HG03469 (cell line): ENCODE measurements around the gene UIMC1.

Experiments
- ATAC-seq: cut with Tn5 transposase; IDR thresholded peaks from one replicate; pipeline ENCODE4 v1.9.1; 2021; ENCODE audit warnings: mild to moderate bottlenecking, moderate library complexity, moderate number of reproducible peaks; ENCODE audit not compliant: unreplicated experiment

Gene UIMC1

DNA sequence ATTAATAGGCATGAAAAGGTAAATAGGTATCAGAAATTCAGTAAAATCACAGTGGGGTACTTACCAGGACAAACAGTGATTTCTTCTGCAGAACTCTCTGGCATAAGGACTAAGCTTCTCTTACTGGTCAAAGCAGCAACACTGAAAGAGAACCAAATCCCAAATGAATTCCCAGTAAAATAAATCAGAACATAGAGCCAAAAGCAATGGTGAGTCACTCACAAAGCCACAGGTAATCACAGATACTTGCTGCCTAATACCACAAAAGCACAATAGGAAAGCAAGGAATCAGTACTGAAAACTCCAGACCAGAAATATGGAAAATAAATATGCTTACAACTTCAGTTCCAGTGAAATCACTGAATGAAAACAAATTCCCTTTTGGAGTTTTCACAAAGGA is 50.7 kb downstream of the UIMC1 start:
- ATAC-seq, result no peak

DNA sequence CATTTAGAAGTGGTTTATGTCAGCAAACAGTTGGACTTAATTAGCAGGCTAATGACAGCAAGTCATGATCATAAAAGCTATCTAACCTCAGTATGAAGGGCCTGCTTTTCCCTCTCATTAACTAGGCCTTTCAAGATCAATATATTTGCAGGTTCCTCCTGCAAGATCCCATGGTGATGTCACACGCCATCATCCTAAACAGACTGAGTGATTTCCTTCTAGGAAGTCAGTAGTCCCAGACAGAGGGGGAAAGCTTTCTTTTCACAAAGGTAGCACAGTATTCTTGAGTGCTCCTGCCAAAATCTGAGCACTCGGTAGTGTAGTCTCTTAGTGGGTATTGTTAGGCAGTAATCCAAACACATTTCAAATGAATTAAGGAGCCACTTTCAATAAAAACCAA is 52.5 kb downstream of the UIMC1 start:
- no peak for ATAC-seq

GRCh38 chr5:176952531-176953193 is 53.9 kb downstream of the UIMC1 start:
- no peak for ATAC-seq

DNA sequence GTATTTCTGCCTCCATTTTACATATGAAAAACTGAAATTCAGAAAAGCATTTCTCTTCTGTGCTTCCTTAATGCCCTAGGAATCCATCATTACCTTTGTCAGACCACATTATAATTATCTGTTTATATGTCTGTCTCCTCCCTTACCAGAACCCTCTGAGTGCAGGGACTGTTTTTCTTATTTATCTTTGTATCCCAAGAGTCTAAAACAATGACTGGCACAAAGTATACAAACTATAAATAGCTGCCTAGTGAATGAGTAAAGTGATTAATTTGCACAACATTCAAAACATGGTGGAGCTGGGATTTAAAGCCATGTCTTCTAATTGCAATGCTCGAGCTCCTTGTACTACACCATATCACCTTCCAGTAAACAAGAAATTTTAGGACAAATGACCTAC is 58.1 kb downstream of the UIMC1 start:
- ATAC-seq, result no peak

DNA sequence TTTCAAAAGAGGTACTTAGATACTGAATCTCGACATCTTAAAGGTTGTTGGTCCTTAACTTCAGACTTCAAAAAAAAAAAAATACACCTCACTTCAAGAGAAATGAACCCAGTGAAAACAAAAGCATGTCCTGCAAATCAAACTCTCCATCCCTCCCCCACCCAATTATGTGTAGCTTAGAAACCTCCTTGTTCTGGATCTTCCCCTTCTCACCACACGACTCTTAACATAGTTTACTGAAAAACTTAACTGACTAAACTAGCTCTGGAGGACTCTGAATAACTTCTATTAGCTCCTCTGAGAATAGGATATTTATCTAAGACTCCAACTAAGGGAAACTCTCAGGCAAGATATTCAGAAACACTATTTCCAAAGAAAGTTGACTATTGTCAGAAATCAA is 58.7 kb downstream of the UIMC1 start:
- no peak for ATAC-seq

DNA sequence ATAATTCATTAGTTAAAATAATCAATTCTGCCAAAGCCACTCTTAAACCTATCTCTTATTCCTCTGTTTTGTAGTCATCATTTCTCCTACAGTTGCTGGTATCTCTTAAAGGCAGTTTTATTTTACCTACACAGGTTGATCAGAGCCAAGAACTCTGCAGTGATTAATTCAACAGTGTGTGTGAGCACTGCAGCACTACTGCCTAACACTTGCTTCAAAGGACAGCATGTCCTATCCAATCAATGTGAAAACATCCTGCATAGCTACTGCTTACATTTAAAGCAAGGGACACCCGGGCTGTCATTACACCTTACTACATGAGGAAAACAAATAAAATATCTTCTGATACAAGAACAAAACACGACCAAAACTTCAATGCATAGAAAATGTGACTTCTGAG is 62.3 kb downstream of the UIMC1 start:
- ATAC-seq, result no peak

DNA sequence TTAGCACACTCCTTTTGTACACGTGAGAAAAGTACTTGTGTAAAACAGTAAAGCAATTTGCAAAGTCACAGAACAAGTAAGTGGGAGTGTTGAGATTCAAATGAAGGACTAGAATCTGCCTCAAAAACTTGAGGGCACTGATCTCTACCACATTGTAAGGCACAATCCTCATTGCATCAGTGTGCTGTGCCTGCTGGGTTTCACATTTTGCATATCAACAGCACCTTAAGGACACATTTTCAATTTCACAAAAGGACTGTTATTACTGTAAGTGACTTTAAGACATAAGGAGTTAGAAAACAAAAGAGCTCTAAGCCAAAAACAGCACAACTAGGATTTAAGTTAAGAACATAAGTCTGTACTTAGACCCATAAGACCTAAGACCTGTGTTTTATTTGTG is 62.8 kb downstream of the UIMC1 start:
- ATAC-seq, result no peak

DNA sequence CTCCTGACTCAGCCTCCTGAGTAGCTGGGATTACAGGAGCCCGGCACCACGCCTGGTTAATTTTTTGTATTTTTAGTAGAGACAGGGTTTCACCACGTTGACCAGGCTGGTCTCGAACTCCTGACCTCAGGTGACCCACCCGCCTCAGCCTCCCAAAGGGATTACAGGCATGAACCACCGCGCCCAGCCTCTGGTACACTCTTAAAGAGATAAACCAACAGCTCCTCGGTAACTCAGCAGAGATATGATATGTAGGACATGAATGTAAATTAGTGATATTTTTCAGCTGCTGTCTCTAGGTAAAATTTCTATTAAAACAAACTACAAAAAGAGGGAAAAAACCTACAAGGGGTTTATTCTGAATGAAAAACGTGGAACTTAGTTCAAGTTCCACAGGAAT is 64.6 kb downstream of the UIMC1 start:
- no peak for ATAC-seq

GRCh38 chr5:176938472-176938871 is 68.1 kb downstream of the UIMC1 start:
- no peak for ATAC-seq

DNA sequence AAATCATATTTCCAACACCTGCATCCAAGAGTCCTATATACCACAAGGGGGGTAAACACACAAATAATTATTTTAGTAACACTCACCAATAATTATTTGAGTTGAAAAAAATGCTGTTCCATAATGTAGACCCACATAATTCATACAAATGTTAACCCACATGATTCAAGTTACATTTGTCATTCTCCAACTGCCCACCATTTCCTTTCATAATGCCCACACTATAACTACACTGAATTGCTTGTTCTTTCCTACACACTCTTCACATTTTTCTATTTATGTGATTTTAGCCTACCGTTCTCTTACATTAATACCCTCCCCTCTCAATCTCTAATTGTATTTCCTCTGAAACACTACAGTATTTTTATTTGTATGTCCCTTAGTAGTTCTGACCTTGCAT is 71.6 kb downstream of the UIMC1 start:
- ATAC-seq, result no peak

GRCh38 chr5:176934309-176934930 is 72.2 kb downstream of the UIMC1 start:
- ATAC-seq, result no peak

DNA sequence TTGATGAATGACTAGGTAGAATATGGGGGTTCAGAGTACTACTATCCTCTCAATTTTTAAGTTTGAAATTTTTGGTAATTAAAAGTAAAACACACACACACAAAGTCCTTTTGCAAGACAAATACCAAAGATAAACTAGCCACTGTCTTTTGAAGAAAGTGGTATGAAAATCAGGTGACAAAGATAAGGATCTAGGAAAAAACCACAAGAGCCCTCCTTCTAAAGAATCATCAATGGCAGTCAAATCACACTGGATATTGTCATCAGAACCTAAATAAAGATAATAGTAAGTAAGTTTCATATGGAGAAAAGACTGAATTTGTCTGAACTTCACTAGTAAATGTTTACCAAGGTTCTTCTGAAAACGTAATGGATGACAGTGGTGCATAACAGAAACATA is 76.9 kb downstream of the UIMC1 start:
- no peak for ATAC-seq

DNA sequence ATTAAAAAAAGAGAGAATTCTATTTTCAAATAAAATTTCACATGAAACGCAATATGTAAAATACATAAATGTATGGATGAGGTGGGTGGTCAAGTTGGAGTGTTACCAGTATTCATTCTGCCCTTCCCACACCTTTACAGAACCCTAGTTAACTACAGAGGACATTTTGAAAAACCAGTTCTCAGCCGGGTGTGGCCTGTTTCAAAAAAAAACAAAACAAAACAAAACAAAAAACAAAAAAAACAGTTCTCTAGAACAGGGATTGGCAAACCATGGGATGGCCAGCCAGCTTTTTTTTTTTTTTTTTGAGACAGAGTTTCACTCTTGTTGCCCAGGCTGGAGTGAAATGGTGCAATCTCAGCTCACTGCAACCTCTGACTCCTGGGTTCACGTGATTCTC is 79.0 kb downstream of the UIMC1 start:
- no peak for ATAC-seq

GRCh38 chr5:176922817-176923216 is 83.8 kb downstream of the UIMC1 start:
- ATAC-seq, result no peak

DNA sequence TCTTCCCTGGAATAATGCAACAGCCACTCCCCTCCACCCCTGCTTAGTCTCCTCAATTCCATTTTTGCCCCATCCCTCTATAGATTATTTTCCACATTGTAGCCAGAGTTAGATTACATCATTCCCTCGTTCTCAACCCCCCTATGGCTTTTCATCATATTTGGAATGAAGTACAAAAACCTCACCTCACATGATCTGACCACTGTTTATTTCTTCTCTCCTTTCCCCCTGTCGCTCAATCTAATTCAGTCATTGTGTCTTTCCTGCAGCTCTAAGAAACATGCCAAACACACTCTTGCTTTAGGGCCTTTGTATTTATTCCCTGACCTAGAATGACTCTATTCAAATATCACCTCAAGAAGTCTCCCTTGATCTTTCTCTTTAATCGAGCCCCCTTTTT is 84.9 kb downstream of the UIMC1 start:
- ATAC-seq, result no peak

- ATAC-seq, result no peak
These were observed 88.0 kb downstream of the UIMC1 start for GRCh38 chr5:176918613-176919012.

DNA sequence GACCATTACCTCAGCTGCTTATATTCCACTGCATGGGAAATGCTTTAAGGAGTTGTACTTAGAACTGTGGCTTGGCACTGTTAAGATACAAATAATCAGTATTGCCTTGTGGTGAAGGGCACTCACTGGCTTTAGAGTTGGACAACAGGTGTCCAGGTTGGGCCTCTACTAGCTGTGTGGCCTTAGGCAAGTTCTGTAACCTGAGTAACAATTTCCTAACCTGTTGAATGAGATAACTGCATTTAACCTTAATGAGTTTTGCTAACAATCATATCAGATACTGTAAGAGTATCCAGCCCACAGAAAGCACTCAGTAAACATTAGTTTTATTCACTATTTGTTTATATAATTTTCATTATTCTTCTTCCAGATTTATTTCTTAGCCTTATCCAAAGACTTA is 90.2 kb downstream of the UIMC1 start:
- no peak for ATAC-seq

DNA sequence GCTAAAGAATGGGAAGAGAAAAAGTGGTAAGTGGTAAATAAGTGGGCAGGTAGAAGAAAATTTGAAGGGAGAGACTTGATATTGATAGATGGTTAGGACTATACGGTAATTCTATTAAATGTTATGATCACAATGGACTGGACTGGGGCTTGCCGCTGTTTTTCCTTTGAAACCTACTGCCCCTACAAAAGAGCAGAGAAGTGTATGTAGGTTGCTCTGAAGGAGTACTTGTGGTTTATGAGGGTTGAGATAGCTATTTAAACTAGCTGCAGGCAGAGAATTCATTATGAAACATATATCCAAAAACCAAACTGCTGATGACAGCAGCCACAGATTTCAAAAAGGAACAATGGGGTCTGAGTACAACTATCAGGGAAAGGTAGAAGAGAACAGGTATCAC is 90.7 kb downstream of the UIMC1 start:
- no peak for ATAC-seq

DNA sequence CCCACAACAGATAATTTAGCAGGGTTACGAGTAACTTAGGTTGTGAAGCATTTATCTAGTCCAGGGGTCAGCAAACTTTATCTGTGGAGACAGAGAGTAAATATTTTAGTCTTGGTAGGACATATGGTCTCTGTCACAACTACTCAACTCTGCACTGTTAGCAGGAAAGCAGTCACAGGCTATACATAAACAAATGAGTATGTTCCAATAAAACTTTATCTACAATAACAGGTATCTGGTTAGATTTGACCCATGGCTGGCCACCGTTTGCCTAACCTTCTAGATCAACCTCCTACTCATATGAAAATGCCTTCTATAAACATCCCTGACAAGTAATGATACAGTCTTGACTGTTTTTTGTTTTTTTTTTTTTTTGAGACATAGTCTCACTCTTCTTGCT is 94.5 kb downstream of the UIMC1 start:
- no peak for ATAC-seq

- no peak for ATAC-seq
These were observed 97.8 kb downstream of the UIMC1 start for GRCh38 chr5:176908675-176909368.

- no peak for ATAC-seq
These were observed 99.8 kb downstream of the UIMC1 start for GRCh38 chr5:176906796-176907195.

DNA sequence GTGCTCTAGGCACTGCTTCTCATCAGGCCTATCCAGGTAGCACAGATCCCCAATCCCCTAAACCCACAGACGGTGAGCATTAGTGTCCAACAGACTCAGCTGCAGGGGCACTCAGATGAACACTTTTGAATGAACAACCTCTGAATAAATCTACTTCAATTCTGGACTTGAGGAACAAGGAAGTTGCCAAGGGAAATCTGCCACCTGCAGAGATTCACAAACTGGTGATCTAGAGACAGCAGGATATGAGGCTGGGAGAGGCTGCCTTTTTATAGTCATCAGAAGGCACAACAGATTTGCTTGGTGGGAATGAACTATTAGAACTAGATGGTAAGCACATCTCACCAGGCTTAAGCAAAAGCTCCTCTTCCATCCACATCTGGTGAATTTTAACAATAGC is 100.5 kb downstream of the UIMC1 start:
- ATAC-seq, result no peak
